DMS153 treated with DMSO at 0.1 percent for 48 hours (cell line): ENCODE data around the gene PIK3C2B.

ENCODE experiments used
- DNase-seq: peaks from one replicate; lab custom pipeline; 2025; ENCODE audit not compliant: unreplicated experiment; lab: John Stamatoyannopoulos, UW

The PIK3C2B gene

DNA sequence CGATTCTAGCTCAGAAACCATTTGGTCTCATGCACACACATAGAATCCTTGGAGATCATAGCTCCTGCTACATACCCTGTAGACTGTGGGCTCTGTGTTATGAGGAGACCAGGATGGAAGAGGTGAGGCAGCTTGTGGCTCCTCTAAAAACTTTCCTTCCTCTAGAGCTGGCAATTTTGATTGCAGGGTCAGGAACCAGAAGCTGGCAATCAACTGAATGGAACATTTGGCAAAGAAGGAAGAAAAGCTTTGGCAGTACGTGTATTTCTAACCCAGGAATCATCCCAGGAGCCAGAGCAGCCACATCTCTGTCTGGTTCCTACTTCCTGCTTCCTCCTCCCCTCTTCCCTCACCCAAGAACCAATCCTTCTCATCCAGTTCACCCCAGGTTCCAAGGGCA is 15.7 kb downstream of the PIK3C2B start:
- no peak for DNase-seq

DNA sequence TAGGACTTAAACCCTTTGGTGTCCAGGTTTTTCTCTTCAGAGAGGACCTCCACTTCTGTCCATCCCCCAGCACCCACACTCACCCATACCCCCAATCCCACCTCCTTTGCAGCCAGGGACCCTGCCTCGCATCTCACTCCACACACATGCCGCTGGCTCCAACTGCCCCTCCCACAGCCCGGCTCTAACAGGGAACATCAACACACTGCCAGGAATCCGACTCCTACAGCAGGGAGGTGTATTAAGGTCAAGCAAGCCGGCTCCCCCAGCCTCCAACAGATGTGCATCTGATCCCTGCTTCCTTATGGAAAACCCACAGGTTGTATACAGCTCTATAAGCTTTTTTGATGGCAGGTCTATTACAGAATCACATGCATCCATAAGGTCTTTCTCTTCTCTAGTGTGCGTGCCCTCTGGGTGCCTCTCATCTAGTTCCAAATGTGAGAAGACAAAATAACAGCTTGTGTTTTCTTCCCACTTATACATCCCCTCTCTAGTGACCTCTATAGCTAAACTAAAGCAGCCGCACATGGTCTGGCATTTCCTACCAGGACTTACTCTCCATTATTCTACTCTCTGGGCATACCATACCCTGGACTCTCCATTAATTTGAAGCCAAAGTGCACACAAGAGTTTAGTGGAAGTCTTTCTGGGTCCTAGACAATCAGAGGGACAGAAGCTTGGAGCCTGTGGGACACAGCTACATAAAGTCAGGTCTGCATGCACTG is 16.3 kb downstream of the PIK3C2B start:
- DNase-seq = no peak

DNA sequence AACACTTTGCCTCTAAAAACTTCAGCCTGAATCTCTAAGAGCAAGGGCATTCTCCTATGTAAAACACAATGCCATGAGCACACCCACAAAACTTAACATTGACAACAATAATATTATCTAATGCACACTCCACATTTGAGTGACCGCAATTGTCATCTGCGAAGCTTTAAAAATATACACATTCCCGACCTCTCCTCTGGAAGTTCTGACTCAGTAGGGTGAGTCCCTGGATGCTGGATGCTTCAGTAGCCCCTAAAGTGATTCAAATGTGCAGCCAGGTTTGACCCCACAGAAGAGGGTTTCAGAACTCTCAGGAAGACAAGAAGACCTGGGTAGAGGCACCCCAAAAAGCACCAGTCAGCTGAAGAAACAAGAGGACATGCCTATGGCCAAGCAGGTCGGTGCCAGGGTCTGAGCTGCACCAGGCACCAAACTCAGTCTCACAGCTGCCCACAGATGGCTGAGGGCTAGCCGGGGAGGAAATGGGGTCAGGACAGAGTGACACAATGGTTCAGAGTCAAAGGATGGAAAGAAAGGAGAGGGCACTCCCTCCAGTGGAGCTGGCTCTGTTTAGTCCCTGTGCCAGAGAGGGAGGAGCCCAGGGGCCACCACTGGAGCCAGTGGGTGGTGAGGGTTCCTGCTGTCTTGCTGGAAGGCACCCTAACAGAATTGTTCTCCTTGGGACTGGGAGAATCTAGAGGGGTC is 17.4 kb downstream of the PIK3C2B start:
- no peak for DNase-seq

DNA sequence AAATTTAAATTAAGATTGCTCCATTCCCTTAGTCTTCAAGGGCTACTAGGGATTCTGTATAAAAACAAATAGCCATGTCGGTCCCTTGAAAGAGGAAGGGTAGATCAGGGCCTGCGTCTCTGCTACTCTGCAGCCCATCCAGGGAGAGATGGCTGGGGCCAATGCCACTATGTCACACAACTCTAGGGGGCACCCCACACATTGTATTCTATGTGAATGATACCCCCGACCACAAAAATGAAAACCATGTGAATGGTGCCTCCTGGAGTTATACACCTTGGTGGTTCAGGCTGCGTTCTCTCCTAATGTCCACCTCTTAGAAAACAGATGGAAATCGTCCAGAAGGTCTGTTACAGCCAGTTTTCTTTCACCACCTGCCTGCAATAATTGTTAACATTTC is 18.0 kb downstream of the PIK3C2B start:
- no peak for DNase-seq

DNA sequence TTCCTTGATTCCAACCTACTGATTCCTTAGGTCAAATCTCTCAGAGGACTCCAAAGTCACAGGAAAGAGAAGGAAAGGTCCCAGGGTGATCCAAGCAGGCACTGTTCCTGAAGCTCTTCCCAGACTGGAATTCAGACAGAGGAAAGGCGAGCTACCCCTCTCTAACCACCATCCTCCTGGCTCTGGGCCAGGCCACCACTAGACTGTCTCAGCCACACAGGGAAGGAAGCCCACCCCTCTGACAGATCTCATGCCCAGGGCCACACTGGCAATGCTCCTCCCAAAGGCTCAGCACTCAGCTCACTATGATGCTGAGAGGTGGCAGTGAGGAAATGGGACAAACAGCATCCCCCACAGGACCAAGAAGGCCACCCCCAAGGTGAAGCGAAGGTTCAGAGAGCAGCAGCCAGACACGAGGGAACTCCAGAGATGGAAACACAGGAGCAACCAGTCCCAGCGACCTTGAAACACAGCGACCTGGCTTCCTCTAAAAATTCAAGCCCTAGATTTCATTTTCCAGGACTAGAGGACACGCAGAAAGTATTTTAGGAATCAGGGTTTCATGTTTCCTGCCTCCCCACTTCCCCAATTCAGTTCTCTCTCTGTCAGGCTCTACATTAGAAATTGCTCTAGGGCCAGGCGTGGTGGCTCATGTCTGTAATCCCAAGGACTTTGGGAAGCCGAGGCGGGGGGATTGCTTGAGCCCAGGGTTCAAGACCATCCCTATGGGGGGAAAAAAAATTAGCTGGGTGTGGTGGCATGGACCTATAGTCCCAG is 18.8 kb downstream of the PIK3C2B start:
- DNase-seq = no peak

DNA sequence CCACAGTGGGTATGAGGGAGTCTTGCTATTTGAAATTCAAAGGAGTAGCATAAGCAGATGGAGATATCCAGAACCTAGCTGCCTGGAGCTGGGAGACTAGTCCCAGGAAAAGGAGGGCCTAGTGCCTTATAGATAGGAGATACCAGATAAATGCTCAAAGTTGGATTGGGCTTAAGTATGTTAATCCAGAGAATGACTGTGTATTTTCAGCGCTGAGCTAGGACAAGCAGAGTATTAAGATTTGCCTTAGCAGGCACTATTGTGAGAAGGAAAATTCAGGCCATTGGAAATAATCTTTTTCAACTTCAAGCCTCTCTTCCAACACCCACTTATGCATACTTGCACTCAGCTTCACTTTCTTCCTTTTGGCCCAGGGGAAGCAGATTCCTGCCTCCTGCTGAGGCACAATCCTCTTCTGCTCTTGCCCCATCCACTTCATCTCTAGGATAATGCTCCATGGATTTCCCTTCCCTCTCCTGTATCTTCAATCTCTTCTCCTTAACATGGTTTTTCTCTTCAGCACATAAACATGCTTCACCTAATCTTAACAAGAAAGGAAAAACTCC is 21.1 kb downstream of the PIK3C2B start:
- DNase-seq = no peak

DNA sequence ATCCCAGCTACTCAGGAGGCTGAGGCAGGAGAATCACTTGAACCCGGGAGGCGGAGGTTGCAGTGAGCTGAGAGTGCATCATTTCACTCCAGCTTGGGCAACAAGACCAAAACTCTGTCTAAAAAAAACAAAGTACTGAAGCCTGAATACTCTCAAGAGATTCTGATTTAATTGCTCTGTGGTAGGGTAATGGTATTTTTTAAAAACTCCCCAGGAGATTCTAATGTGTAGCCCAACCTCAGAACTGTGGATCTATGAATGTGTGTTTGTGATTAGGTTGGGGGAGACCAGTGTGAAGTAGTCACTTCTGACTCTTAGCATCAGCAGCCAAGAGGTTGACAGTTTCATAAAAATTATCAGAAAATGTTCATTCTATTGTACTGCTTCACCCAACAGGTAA is 21.9 kb downstream of the PIK3C2B start:
- DNase-seq = no peak

DNA sequence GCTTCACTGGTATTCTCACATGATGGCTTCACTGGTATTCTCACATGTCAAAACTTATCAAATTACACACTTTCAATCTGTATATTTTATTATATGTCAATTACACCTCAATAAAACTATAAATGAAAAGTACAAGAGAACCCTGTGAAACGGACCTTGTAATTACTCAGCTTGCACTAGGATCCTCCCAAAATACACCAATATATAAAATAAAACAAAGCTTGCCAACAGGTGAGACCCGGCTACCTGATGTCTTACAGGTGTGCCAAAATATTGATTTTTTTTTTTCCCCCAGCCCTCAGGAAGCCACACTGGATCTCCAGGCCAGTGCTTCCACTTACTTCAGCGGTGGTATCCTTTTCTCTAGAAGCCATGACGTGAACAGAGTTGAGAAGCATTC is 22.9 kb downstream of the PIK3C2B start:
- no peak for DNase-seq

DNA sequence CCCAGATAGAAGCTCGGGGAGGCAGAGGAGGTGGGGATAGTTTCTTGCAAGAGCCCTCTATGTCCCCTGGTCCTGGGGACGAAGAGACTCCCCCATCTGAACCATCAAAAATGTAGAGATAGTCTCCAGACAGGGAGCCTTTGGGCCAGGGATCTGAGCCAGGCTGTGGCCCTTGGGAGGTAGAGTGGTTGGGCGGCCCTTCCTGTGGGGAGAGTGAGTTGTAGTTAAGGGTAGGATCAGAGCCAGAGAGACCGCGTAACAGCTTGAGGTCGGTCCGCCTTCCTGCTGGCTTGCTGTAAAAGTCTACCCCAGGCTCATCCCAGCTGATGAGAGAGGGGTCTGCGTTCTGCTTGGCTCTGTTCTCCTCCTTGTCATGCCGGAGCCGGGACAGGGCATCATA is 25.3 kb downstream of the PIK3C2B start:
- no peak for DNase-seq

DNA sequence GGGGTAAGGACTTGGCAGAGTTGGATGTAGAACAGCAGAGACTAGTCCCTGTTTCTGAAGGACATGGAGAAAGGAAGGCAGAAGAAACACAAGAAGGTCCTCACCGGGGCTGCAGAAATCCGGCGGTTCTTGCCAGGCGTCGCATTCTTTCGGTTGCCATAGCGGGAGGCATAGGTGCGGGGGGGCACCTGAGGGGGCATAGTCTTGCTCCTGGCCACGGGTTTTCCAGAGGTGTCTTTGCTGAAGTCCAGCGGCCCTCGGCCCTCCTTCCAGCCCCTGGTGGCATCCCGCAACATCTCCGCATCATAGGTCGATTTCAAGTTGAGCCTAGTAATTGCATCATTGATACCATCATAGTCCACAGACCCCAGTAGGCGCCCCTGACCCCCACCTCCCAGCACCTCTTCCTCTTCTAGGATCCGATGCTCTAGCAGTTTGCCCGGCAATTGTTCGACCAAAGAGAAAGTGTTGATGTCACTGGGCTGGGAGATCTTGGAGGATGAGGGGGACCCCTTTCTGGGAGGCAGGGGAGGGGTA is 25.8 kb downstream of the PIK3C2B start:
- DNase-seq = no peak

DNA sequence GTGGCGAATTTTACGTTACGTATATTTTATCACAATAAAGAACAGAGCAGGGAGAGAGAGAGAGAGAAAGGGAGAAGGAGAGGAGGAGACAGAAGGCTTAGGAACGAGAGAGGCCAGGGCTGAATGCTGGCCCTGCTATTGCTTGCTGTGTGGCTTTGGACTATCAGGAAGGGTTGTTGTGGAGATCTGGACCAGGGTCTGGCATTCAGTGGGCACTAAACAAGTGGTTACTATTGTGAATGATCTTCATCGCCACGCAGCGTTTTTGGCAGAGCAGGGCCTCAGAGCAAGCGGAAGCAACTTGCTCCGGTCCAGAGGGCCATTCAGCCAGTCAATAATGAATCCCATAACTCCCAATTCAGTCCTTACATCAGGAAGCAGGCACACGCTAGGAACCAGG is 26.4 kb downstream of the PIK3C2B start:
- DNase-seq = no peak

DNA sequence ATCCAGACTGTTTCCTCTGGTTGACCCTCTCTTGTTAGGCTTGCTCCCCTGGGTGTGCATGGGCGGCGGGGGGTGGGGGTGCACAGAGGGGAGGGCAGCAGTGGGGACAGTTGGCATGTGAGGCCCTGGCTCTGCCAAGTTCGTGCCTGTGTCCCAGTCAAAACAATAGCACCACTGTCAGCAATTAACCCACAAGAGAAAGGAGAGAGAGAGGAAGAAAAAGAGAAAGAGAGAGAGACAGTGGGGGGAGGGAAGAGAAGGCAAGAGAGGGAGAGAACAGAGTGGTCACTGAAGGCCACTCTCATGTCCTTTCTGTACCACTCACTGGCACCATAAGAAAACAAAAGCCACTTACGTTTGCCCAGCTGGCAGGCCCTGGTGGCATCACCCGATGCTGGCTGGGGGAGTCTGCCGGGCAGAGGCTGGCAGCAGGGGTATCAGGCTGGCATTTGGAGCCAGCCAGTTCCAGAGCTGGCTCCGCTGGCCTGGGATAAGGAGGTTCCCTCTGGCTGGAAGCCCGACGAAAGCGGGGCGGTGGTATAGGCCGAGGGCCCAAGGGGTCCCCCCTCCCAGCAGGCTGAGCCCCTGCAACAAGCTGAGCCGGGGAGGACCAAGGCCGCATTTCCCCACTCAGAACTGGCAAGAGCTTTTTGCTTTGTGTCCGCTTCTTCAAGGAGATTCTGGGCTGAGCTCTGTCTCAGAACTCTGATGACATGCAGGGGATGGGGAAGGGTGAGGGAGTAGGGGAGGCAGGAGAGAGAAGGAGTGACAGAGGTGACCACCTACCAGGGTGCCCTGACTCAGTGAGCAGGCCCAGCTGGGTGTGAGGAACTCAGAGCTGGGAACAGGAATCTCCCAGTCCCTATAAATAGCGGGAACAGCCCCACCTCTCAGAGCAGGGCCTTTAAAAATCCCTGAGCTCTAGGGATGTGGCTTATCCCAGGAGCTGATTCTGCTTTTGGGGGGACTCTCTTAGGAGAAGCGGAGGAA is 27.9 kb downstream of the PIK3C2B start:
- DNase-seq = no peak

DNA sequence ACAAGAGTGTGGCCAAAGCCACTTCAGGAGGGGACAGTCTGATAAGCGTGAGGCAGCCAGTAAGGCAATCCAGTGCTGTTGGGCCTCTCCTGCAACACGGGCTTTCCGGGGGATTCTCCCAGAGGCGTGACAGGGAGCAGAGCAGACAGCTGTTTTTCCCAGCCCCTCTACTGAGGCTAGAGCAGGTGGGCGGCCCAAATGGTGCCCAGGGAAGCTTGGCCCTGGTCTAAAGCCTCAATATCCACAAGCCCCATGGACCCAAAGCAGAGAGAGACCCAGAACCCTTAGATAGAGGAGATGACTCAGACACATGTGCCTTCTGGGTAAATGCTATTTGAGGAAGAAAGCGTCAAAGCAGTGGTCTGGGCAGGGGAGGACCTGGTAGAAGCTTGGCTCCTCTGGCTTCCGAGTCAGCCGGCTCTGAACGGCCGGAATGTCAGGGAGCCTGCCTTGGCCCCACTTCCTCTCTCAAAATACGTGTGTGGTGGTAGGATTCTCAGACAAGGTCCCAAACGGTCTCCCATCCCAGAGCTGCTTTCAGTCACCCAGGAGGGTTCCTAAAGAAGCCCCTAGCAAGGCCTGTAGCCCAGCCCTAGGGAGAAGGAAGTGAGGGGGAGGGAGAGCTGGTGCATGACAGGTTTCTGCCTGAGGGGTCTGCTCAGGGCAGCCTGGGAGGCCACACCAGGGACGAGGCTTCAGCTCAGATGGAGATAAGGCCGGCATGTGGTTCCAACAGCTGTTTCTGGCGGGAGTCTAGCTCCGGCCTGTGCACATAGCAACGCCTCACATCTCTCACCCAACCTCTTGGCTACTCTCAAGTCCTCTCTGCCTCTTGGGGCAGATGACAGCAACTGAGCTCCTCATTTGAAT is 28.8 kb downstream of the PIK3C2B start:
- DNase-seq = no peak

DNA sequence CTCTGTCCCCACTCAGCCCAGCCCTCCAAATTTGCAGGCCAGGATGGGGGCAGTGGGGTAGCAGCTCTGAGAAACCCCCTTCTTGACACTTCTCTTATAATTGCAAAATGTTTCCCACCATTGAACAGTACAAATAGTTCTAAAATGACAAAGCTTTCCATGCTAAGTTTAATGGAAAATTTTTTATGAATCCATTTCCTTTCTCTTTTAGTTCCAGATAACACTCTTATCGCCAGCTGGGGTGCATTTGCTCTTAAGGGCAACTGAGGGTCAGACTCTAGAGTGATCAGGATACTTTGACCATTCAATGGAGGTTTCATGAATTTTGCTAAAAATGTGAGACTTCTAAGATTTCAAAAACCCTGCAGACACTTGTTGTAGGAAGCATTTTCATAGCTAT is 29.9 kb downstream of the PIK3C2B start:
- no peak for DNase-seq

DNA sequence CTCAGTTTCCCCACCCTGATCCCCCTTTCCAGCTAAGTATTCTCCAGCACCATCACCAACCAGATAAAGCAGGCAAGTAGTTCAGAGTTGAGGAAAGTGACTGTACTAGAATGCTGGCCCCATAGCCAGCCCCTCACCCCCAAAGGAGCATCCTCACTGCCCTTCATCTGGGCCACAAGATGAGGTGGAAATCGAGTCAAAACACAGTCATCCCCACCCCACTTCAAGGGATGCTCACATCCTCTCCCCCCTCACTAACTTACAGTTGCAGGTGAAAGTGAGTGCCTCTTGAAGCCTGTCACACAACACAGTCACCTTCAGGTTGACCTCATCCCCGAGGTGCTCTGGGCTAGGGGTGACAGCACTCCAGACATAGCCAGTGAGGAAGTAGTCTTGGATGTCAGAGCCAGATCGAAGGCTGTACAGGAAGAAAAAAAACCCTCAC is 30.4 kb downstream of the PIK3C2B start:
- DNase-seq = no peak

DNA sequence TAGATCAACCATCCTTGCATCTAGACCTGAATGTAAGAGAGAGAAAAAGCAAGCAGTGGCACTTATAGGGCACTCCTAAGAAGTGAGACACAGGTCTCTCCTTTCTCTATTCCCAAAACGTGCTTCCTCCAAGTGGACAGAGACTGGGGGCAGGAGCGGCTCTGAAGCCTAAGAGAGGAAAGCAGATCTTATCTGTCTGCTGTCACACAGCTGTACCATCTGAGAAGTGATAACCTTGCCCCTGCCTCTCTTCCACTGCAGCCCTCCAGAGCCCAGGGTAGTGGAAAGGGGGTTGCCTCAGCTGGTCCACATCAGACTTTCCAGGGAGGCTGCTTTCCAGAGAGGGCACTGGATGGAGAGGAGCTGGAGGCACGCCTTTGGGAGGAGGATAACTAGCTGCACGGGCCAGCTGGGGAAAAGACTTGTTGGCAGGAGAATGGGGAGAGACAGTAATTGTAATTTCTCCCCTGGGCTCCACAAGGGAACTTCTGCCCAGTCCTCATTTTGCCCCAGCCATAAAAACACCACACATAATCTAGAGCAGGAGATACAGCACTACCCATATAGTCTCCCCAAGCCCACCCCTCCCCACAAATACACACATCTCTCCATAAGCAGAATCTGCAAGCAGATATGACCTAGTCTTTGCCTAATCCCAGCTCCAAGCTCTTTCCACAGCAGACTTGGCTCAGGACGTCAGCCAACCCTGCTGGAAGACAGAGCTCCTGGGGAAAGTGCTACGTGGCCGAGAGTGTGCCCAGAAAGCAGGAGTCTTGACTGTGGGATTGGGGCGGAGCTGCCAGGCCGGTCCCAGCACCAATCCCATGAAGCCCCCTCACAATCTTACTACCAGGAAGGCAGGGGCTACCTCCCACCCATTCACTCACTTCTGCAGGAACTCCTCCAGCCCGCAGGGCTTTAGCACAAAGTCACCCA is 31.2 kb downstream of the PIK3C2B start:
- DNase-seq = no peak

DNA sequence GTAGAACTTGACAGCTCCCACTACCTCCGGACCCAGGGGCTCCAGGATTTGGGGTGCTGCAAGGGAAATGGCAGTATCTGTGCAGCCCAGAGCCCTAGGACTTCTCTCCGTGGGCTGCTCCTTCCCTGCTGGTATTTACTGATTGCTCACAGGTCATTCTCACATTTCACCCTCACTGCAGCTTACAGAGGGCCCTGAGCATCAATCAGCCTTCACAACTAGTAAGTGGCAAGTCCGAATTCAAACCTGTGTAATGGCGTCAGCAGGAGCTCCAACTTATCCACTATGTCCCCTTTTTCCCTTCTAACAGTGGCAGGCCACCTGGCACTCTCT is 32.4 kb downstream of the PIK3C2B start:
- DNase-seq = no peak
